Right lobe of liver (tissue), 6 donors: ENCODE data around the gene ELF2. TPM values are rescaled to one million over a fixed set of nuclear protein-coding genes. Genes with fewer than 3 reads are reported as not detected.

Experiments
- ATAC-seq, 4 donors: fragments of 200-7000 bp; cut with Tn5 transposase; one replicate each; pipeline ENCODE4 v1.9.1; 2020; ENCODE audit warnings: mild to moderate bottlenecking in 4 of 4, moderate library complexity in 4 of 4
- DNase-seq, 3 donors: peaks; one replicate each; pipeline ENCODE4 v3.0.0-alpha.2; 2020
- H3K27ac ChIP-seq, 3 donors: fragments of 200-600 bp; one replicate each; pipeline ENCODE4 v1.8.0; 2022
- H3K27me3 ChIP-seq, 2 donors: fragments of 200-600 bp; one replicate each; pipeline ENCODE4 v1.8.0; 2022
- H3K36me3 ChIP-seq, 4 donors: fragments of 200-600 bp; sonication (generic) in 1 of 4; one replicate each; pipeline versions ENCODE4 v1.5.1 to v1.8.0; 2017 to 2022; ENCODE audit warnings: control low read depth in 1 of 4
- H3K4me1 ChIP-seq, 4 donors: fragments of 200-600 bp; sonication (generic) in 1 of 4; one replicate each; pipeline versions ENCODE4 v1.5.1 to v1.8.0; 2017 to 2022; ENCODE audit warnings: control low read depth in 1 of 4
- H3K4me3 ChIP-seq, 3 donors: fragments of 200-600 bp; one replicate each; pipeline ENCODE4 v1.8.0; 2022
- H3K9me3 ChIP-seq, 4 donors: fragments of 200-600 bp; sonication (generic) in 1 of 4; one replicate each; pipeline versions ENCODE4 v1.5.1 to v1.8.0; 2017 to 2022; ENCODE audit warnings: control low read depth in 1 of 4
- CTCF ChIP-seq, 4 donors: fragments of 200-600 bp in 3 of 4; fragments of 450-650 bp in 1 of 4; IDR thresholded peaks; one replicate each; pipeline versions ENCODE4 v1.5.1 to v1.8.0; 2016 to 2022; ENCODE audit warnings: antibody characterized with exemption in 4 of 4, mild to moderate bottlenecking in 2 of 4
- POLR2A ChIP-seq: fragments of 450-650 bp; IDR thresholded peaks from one replicate; pipeline ENCODE4 v1.6.1; 2017; ENCODE audit warnings: antibody characterized with exemption, mild to moderate bottlenecking
- WGBS: methylation state at CpG from one replicate; pipeline ENCODE4 v1.1.6; 2018; ENCODE audit warnings: low coverage, low lambda C conversion rate; ENCODE audit not compliant: insufficient coverage; ENCODE audit errors: missing lambda C conversion rate; 5-methylcytosine and 5-hydroxymethylcytosine counted together
- intact Hi-C, 2 donors: fragments of 100-400 bp; cut with DNase I; formaldehyde crosslinking; loops; one replicate each; pipeline versions ENCODE4 v1.11.2 to v1.14.1; 2022
- total RNA-seq, 6 experiments: library from RNA; depleted of rRNA in 2 of 6; stranded (reverse); fragments of >200 nt in 2 of 6; fragmentation: NEBNext Ultra II Directional in 3 of 6; extraction: Animal tissue kit (Norgen Biotek cat#: 25700) in 3 of 6; gene quantifications; one replicate each; pipeline versions ENCODE4 v1.1.0 to v1.2.4, GENCODE V29; 2016 to 2023
- donor health status: DM: no; HTN: yes; CAD: no.
- donor health status: DM: no; HTN: no; CAD: no.
- donor health status: DM: no; HTN: no; CAD: no.
- donor health status: DM: no; HTN: yes; CAD: no.
- donor health status: DM: no; HTN: yes; CAD: no.

ELF2 gene
- total RNA-seq, 6 experiments from 2014 or later: 14.0 to 24.3 (median 16.7) TPM

DNA sequence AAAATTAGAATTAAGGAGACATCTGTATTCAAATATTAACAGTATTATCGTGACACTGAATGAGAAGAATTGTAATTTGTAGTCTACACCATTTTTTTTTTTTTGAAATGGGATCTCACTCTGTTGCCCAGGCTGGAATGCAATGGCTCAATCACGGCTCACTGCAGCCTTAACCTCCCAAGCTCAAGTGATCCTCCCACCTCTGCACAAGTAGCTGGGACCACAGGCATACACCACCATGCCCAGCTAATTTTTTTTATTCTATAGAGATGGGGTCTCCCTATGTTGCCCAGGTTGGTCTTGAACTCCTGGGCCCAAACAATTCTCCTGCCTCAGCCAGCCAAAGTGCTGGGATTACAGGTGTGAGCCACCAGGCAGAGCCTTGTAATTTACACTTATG lies 24.8 kb downstream of the ELF2 start:
- no peaks in the 10 kb centered on the region for H3K36me3 ChIP-seq
- H3K27ac ChIP-seq: no peak overlapping the region
- no peaks in the 10 kb centered on the region for H3K27me3 ChIP-seq
- ATAC-seq (no peak), DNase-seq (no peak)
- no peak overlapping the region for H3K4me3 ChIP-seq
- intact Hi-C loops: no loop called here
- no peaks in the 10 kb centered on the region for H3K9me3 ChIP-seq
- WGBS: 93% methylated on average over 2 of the region's 2 CpGs
- TF ChIP-seq CTCF (IDR thresholded peaks at IDR 0.05): no peak
- TF ChIP-seq POLR2A: no peak
- no peaks in the 10 kb centered on the region for H3K4me1 ChIP-seq

DNA sequence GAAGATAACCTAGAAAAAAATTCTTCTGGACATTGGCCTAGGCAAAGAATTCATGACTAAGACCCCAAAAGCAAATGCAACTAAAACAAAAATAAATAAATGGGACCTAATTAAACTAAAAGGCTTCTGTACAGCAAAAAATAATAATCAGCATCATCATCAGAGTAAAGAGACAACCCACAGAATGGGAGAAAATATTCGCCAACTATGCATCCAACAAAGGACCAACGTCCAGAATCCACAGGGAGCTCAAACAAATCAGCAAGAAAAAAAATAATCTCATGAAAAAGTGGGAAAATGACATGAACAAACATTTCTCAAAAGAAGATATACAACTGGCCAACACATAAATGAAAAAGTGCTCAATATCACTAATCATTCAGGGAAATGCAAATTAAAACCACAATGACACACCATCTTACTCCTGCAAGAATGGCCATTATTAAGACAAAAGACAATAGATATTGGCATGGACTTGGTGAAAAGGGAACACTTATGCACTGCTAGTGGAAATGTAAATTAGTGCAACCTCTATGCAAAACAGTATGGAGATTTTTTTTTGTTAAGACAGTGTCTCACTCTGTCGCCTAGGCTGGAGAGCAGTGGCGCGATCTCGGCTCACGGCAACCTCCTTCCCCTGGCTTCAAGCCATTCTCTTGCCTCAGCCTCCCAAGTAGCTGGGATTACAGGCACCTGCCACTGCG lies 29.9 kb downstream of the ELF2 start:
- no peak for TF ChIP-seq POLR2A
- TF ChIP-seq CTCF (IDR thresholded peaks at IDR 0.05): no peak
- H3K4me1 ChIP-seq: peaks cover 0 to 20% (median 3%) of the 10 kb centered on the region in 4 donors
- no peak for DNase-seq
- no peaks in the 10 kb centered on the region for H3K9me3 ChIP-seq
- 97% methylated on average over 8 of the region's 8 CpGs for WGBS
- ATAC-seq: no peak
- H3K36me3 ChIP-seq: no peaks in the 10 kb centered on the region
- H3K27me3 ChIP-seq: no peaks in the 10 kb centered on the region
- no peak overlapping the region for H3K4me3 ChIP-seq
- no peak overlapping the region for H3K27ac ChIP-seq
- intact Hi-C loops: no loop called here

GRCh38 chr4:139145552-139145932 lies 31.5 kb downstream of the ELF2 start:
- H3K27me3 ChIP-seq: no peaks in the 10 kb centered on the region
- H3K4me3 ChIP-seq: no peak overlapping the region
- no peaks in the 10 kb centered on the region for H3K36me3 ChIP-seq
- H3K9me3 ChIP-seq: no peaks in the 10 kb centered on the region
- ATAC-seq: no peak
- DNase-seq: no peak
- intact Hi-C loops: no loop called here
- peaks cover 0 to 20% (median 4%) of the 10 kb centered on the region in 4 donors for H3K4me1 ChIP-seq
- WGBS: 88% methylated on average over 1 of the region's 1 CpG
- H3K27ac ChIP-seq: no peak overlapping the region
- no peak for TF ChIP-seq CTCF (IDR thresholded peaks at IDR 0.05)
- no peak for TF ChIP-seq POLR2A

- ATAC-seq (peak in 1 of 4 donors; percentile 36), DNase-seq (peak in 1 of 3 donors; percentile 27)
- TF ChIP-seq POLR2A (no peak), CTCF (IDR thresholded peaks at IDR 0.05) (no peak)
- no peak overlapping the region for H3K4me3 ChIP-seq
- no peaks in the 10 kb centered on the region for H3K9me3 ChIP-seq
- H3K36me3 ChIP-seq: no peaks in the 10 kb centered on the region
- H3K27me3 ChIP-seq: no peaks in the 10 kb centered on the region
- H3K4me1 ChIP-seq: peaks cover 0 to 20% (median 4%) of the 10 kb centered on the region in 4 donors
- WGBS: 90% methylated on average over 2 of the region's 3 CpGs
- no peak overlapping the region for H3K27ac ChIP-seq
- intact Hi-C loops: no loop called here
Observed at GRCh38 chr4:139144911-139145551, 32.0 kb downstream of the ELF2 start.
